ENCODE results near the gene SLC2A9.
A peak's percentile ranks its signal among the peaks of the same experiment; 100 is the strongest.

DNA sequence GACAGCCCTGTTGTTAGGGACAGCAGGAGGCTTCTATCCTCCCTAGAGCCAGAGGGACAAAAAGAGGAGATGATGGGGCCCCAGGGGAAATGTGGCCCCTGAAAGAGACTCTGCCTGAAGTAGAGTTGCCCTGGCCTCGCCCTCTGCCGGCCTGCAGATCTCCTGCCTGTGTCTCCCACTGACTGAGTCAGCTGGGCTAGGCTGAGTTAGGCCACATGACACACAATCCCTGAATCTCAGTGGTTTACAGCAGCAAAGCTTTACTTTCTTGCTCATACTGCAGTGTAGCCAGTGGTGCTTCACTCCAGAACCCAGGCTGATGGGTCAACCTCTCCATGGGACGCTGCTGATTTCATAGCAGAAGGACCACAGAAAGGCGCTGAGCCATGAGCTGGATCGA, 216.4 kb downstream of the SLC2A9 start:
- TF ChIP-seq CHD1 (IDR thresholded peaks at IDR 0.05; ENCODE audit: low read depth, low read length) (no peak), EZH2 (IDR thresholded peaks at IDR 0.05; ENCODE audit: low read depth, low read length, severe bottlenecking) (no peak), SP4 (IDR thresholded peaks at IDR 0.05; ENCODE audit: low read length) (no peak), CBX8 (IDR thresholded peaks at IDR 0.05; ENCODE audit: borderline replicate concordance, low read depth, low read length) (no peak), SP2 (IDR thresholded peaks at IDR 0.05; ENCODE audit: low read length) (no peak), GABPA (IDR thresholded peaks at IDR 0.05; ENCODE audit: borderline replicate concordance, insufficient read depth, low read length) (no peak), POLR2A (IDR thresholded peaks at IDR 0.05; ENCODE audit: control extremely low read depth in 1 of 2, low read depth in 2 of 2, low read length in 2 of 2) (no peak)
- TF ChIP-seq, protein P1, sequence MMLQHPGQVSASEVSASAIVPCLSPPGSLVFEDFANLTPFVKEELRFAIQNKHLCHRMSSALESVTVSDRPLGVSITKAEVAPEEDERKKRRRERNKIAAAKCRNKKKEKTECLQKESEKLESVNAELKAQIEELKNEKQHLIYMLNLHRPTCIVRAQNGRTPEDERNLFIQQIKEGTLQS (IDR thresholded peaks at IDR 0.05; ENCODE audit: insufficient read depth, low read depth, low read length): no peak
- TF ChIP-seq, protein P2, sequence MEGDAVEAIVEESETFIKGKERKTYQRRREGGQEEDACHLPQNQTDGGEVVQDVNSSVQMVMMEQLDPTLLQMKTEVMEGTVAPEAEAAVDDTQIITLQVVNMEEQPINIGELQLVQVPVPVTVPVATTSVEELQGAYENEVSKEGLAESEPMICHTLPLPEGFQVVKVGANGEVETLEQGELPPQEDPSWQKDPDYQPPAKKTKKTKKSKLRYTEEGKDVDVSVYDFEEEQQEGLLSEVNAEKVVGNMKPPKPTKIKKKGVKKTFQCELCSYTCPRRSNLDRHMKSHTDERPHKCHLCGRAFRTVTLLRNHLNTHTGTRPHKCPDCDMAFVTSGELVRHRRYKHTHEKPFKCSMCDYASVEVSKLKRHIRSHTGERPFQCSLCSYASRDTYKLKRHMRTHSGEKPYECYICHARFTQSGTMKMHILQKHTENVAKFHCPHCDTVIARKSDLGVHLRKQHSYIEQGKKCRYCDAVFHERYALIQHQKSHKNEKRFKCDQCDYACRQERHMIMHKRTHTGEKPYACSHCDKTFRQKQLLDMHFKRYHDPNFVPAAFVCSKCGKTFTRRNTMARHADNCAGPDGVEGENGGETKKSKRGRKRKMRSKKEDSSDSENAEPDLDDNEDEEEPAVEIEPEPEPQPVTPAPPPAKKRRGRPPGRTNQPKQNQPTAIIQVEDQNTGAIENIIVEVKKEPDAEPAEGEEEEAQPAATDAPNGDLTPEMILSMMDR (IDR thresholded peaks at IDR 0.05; ENCODE audit: control extremely low read depth in 1 of 3, insufficient read depth in 1 of 3, low read depth in 1 of 3, low read length in 3 of 3): peak in 1 of 3 experiments; percentile 11; a peak in 1 of 4 replicates
